C1 segment of cervical spinal cord (tissue), 14 donors: ENCODE results near the gene SHC3.

Experiments
- DNase-seq, 14 donors: peaks; one replicate each; lab custom pipeline; 2025; lab: John Stamatoyannopoulos, UW

Gene SHC3

GRCh38 chr9:89109666-89110065 lies 69.0 kb downstream of the SHC3 start:
- DNase-seq, result no peak

GRCh38 chr9:89107406-89107805 lies 71.2 kb downstream of the SHC3 start:
- DNase-seq, result no peak

GRCh38 chr9:89106224-89106851 lies 72.3 kb downstream of the SHC3 start:
- no peak for DNase-seq

GRCh38 chr9:89104821-89105220 lies 73.8 kb downstream of the SHC3 start:
- DNase-seq, result no peak

GRCh38 chr9:89097219-89097618 lies 81.4 kb downstream of the SHC3 start:
- DNase-seq, result no peak

GRCh38 chr9:89096807-89097206 lies 81.8 kb downstream of the SHC3 start:
- no peak for DNase-seq

- no peak for DNase-seq
Observed at GRCh38 chr9:89095761-89096528, 82.7 kb downstream of the SHC3 start.

GRCh38 chr9:89093201-89093975 lies 85.2 kb downstream of the SHC3 start:
- no peak for DNase-seq

- no peak for DNase-seq
Observed at GRCh38 chr9:89089176-89089575, 89.4 kb downstream of the SHC3 start.

GRCh38 chr9:89083626-89084025 lies 95.0 kb downstream of the SHC3 start:
- DNase-seq, result no peak

GRCh38 chr9:89080193-89080592 lies 98.4 kb downstream of the SHC3 start:
- DNase-seq, result no peak

- no peak for DNase-seq
Observed at GRCh38 chr9:89079391-89079790, 99.2 kb downstream of the SHC3 start.

- no peak for DNase-seq
Observed at GRCh38 chr9:89078860-89079259, 99.8 kb downstream of the SHC3 start.

GRCh38 chr9:89078421-89078820 lies 100.2 kb downstream of the SHC3 start:
- DNase-seq, result no peak

- DNase-seq, result no peak
Observed at GRCh38 chr9:89077519-89077918, 101.1 kb downstream of the SHC3 start.

- DNase-seq, result no peak
Observed at GRCh38 chr9:89073397-89073796, 105.2 kb downstream of the SHC3 start.

GRCh38 chr9:89071591-89071990 lies 107.0 kb downstream of the SHC3 start:
- DNase-seq, result no peak

- DNase-seq, result no peak
Observed at GRCh38 chr9:89066835-89067234, 111.8 kb downstream of the SHC3 start.

- DNase-seq, result no peak
Observed at GRCh38 chr9:89065921-89066320, 112.7 kb downstream of the SHC3 start.

- no peak for DNase-seq
Observed at GRCh38 chr9:89060790-89061189, 117.8 kb downstream of the SHC3 start.

- DNase-seq, result no peak
Observed at GRCh38 chr9:89059925-89060506, 118.6 kb downstream of the SHC3 start.

- DNase-seq, result no peak
Observed at GRCh38 chr9:89058906-89059305, 119.7 kb downstream of the SHC3 start.
